GM12892 (cell line): ENCODE measurements around the gene PTAFR.

Experiments used
- POLR2A ChIP-seq: IDR thresholded peaks from 2 replicates; pipeline ENCODE4 v1.6.1; 2011; ENCODE audit warnings: low read depth, low read length, control low read depth
- POLR2AphosphoS5 ChIP-seq: IDR thresholded peaks from 2 replicates; pipeline ENCODE4 v1.6.1; 2011; ENCODE audit warnings: low read depth, low read length, control low read depth

DNA sequence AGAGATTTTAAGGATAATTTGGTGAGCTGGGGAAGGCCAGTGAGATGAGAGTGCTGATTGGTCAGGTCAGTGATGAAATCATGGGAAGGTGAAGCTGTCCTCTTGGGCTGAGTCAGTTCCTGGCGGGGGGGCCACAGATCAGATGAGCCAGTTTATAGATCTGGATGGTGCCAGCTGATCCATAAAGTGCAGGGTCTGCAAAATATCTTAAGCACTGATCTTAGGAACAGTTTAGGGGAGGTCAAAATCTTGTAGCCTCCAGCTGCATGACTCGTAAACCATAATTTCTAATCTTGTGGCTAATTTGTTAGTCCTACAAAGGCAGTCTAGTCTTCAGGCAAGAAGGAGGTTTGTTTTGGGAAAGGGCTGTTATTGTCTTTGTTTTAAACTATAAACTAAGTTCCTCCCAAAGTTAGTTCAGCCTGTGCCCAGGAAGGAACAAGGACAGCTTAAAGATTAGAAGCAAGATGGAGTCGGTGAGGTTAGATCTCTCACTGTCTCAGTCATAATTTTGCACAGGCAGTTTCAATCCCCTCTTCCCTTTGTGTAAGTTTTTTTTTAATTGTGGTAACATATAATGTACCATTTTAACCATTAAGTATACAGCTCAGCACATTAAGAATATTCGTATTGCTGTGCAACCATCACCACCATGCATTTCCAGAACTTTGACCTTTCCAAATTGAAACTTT lies 39.4 kb downstream of the PTAFR start:
- TF ChIP-seq POLR2AphosphoS5 (no peak), POLR2A (no peak)
